HCT116 (cell line): ENCODE measurements around the gene NME9. TPM values are rescaled to one million over a fixed set of nuclear protein-coding genes. Genes with fewer than 3 reads are reported as not detected.

Experiments used
- ATAC-seq: fragments of 200-7000 bp; cut with Tn5 transposase; 2 replicates; pipeline ENCODE4 v1.9.1; 2020; ENCODE audit warnings: mild to moderate bottlenecking, moderate library complexity
- BruUV-seq: library from RNA; stranded (reverse); fragments of 400-500 nt; replicated peaks from 2 replicates; lab custom pipeline; 2021; lab: Mats Ljungman, UMichigan
- CTCF ChIA-PET: fragments of 300-600 bp; sonication (Branson Sonifier 250); formaldehyde crosslinking; loops from one replicate; lab custom pipeline; 2021; ENCODE audit warnings: antibody characterized with exemption; lab: Charles Lee
- POLR2A ChIA-PET: fragments of 300-600, 350-600 bp; sonication (Branson Sonifier 250); formaldehyde crosslinking; loops from one replicate; lab custom pipeline; 2021; ENCODE audit warnings: antibody characterized with exemption; lab: Charles Lee
- RAD21 ChIA-PET, 2 experiments: fragments of 300-600 bp; sonication (Branson Sonifier 250); formaldehyde crosslinking; loops; one replicate each; lab custom pipeline; 2023; ENCODE audit warnings: low total read pairs in 2 of 2; ENCODE audit not compliant: uncharacterized antibody in 2 of 2, unreplicated experiment in 2 of 2, low non-redundant PET in 1 of 2; lab: Charles Lee
- DNase-seq: peaks from one replicate; pipeline ENCODE4 v3.0.0-alpha.2; 2010; ENCODE audit warnings: low read depth, low spot score
- H2AFZ ChIP-seq: fragments of 200-600 bp; shearing (Covaris generic), sonication (generic); 2 replicates; pipeline ENCODE4 v1.6.1; 2017; ENCODE audit warnings: low read depth, mixed run types, mixed read lengths, antibody characterized with exemption, low read length; ENCODE audit not compliant: poor library complexity, severe bottlenecking
- H3K27ac ChIP-seq: 2 replicates; pipeline ENCODE4 v1.5.1; 2012; ENCODE audit warnings: low read depth, low read length
- H3K27me3 ChIP-seq: fragments of 200-600 bp; sonication (generic); 2 replicates; pipeline ENCODE4 v1.6.1; 2016; ENCODE audit warnings: mixed run types, low read length, mixed read lengths; ENCODE audit not compliant: insufficient read depth
- H3K36me3 ChIP-seq, 2 experiments: fragments of 200-500 bp in 1 of 2; fragments of 200-600 bp in 1 of 2; sonication (Bioruptor generic) in 1 of 2; sonication (generic) in 1 of 2; 2 replicates each; pipeline versions ENCODE4 v1.5.1 to v1.6.1; 2014 to 2016; ENCODE audit warnings: low read length in 2 of 2, inconsistent platforms in 1 of 2, mixed read lengths in 1 of 2, mixed run types in 1 of 2; ENCODE audit not compliant: insufficient read depth in 2 of 2, control insufficient read depth in 1 of 2
- H3K4me1 ChIP-seq, 2 experiments: fragments of 200-600 bp in 1 of 2; sonication (generic) in 1 of 2; 2 replicates each; pipeline versions ENCODE4 v1.5.1 to v1.6.1; 2012 to 2017; ENCODE audit warnings: low read length in 2 of 2, inconsistent platforms in 1 of 2, mild to moderate bottlenecking in 1 of 2, mixed read lengths in 1 of 2, mixed run types in 1 of 2, moderate library complexity in 1 of 2; ENCODE audit not compliant: insufficient read depth in 2 of 2, control insufficient read depth in 1 of 2
- H3K4me2 ChIP-seq: fragments of 200-600 bp; sonication (generic); 2 replicates; pipeline ENCODE4 v1.6.1; 2017; ENCODE audit warnings: mixed run types, low read length, mixed read lengths
- H3K4me3 ChIP-seq, 2 experiments: fragments of 200-600 bp in 1 of 2; sonication (generic) in 1 of 2; replicated peaks in 1 of 2; 2 replicates each; pipeline ENCODE4 v1.5.1; 2011 to 2016; ENCODE audit warnings: low read length in 2 of 2, control low read depth in 1 of 2, low read depth in 1 of 2, mild to moderate bottlenecking in 1 of 2, mixed read lengths in 1 of 2, mixed run types in 1 of 2
- H3K79me2 ChIP-seq: fragments of 200-600 bp; sonication (generic); 2 replicates; pipeline ENCODE4 v1.6.1; 2017; ENCODE audit warnings: mild to moderate bottlenecking, mixed run types, low read length, moderate library complexity, mixed read lengths; ENCODE audit not compliant: insufficient read depth
- H3K9ac ChIP-seq: fragments of 200-600 bp; sonication (generic); 2 replicates; pipeline ENCODE4 v1.6.1; 2016; ENCODE audit warnings: low read length, mixed read lengths
- H3K9me2 ChIP-seq: fragments of 200-600 bp; sonication (generic), shearing (Covaris generic); 2 replicates; pipeline ENCODE4 v1.6.1; 2017; ENCODE audit warnings: mixed run types, mild to moderate bottlenecking, moderate library complexity; ENCODE audit not compliant: insufficient read depth
- H3K9me3 ChIP-seq, 2 experiments: fragments of 200-500 bp in 1 of 2; fragments of 200-600 bp in 1 of 2; sonication (Bioruptor generic) in 1 of 2; sonication (generic) in 1 of 2; 2 replicates each; pipeline ENCODE4 v1.6.1; 2014 to 2017; ENCODE audit warnings: low read length in 2 of 2, mixed read lengths in 2 of 2, inconsistent platforms in 1 of 2, low read depth in 1 of 2, mild to moderate bottlenecking in 1 of 2, mixed run types in 1 of 2, moderate library complexity in 1 of 2; ENCODE audit not compliant: control insufficient read depth in 1 of 2, insufficient read depth in 1 of 2
- H4K20me1 ChIP-seq: fragments of 200-600 bp; sonication (generic), shearing (Covaris generic); 2 replicates; pipeline ENCODE4 v1.6.1; 2017; ENCODE audit warnings: mixed run types, mild to moderate bottlenecking, moderate library complexity; ENCODE audit not compliant: insufficient read depth
- FOSL1 ChIP-seq: IDR thresholded peaks from 2 replicates; pipeline ENCODE4 v1.6.1; 2012; ENCODE audit warnings: low read depth
- RAD21 ChIP-seq: IDR thresholded peaks from 2 replicates; pipeline ENCODE4 v1.6.1; 2012; ENCODE audit warnings: low read depth, mild to moderate bottlenecking
- ZNF274 ChIP-seq: fragments of 200-500 bp; sonication (Bioruptor generic); IDR thresholded peaks from 2 replicates; pipeline ENCODE4 v1.6.1; 2014; ENCODE audit warnings: mild to moderate bottlenecking, low read depth, low read length, inconsistent platforms
- intact Hi-C: fragments of 100-400 bp; cut with micrococcal nuclease; formaldehyde crosslinking; loops from 2 replicates; pipeline ENCODE4 v1.10.0; 2022
- total RNA-seq: library from RNA; stranded (reverse); gene quantifications from one replicate; pipeline ENCODE4 v1.2.1, GENCODE V29; 2021; ENCODE audit not compliant: unreplicated experiment
- TF ChIP-seq, protein P1 (sequence below), 3 experiments: fragments of 200-600 bp in 1 of 3; sonication (generic) in 1 of 3; IDR thresholded peaks in 2 of 3; conservative IDR thresholded peaks in 1 of 3; 2 replicates each; pipeline ENCODE4 v1.5.1; 2012 to 2017; ENCODE audit warnings: low read depth in 2 of 3, low read length in 2 of 3, antibody characterized with exemption in 1 of 3, borderline replicate concordance in 1 of 3, control low read depth in 1 of 3, mild to moderate bottlenecking in 1 of 3, mixed read lengths in 1 of 3, mixed run types in 1 of 3, moderate library complexity in 1 of 3; ENCODE audit not compliant: insufficient read depth in 1 of 3

The NME9 gene
- total RNA-seq, 1 experiment from 2014 or later: 0.79 TPM

- ATAC-seq: no peak
- Histone ChIP-seq H3K9me2 (no peaks in the 10 kb centered on the region), H4K20me1 (no peaks in the 10 kb centered on the region), H3K4me2 (no peak overlapping the region), H3K36me3 (peaks cover 14 to 19% of the 10 kb centered on the region in 2 experiments; a peak in 3 of 4 replicates), H3K4me3 (no peak overlapping the region), H3K79me2 (no peaks in the 10 kb centered on the region), H2AFZ (no peak overlapping the region), H3K9ac (no peak overlapping the region), H3K27me3 (no peaks in the 10 kb centered on the region), H3K9me3 (no peaks in the 10 kb centered on the region), H3K27ac (no peak overlapping the region), H3K4me1 (no peaks in the 10 kb centered on the region)
- no peak for DNase-seq
- ChIA-PET CTCF (interaction anchor here (1.3 kb wide), 1 partner anchor 12 kb away, joined by 3 read pairs; no protein-coding TSS in a partner anchor), RAD21 (no interaction called here), POLR2A (no interaction called here)
- intact Hi-C loops: no loop called here
- TF ChIP-seq ZNF274 (no peak), FOSL1 (no peak)
- BruUV-seq: no TSS peak
These were observed 58.4 kb downstream of the NME9 start for GRCh38 chr3:138271189-138271794.

- H2AFZ ChIP-seq: no peak overlapping the region
- no peak overlapping the region for H3K4me2 ChIP-seq
- intact Hi-C loops: no loop called here
- ChIA-PET CTCF (no interaction called here), RAD21 (no interaction called here), POLR2A (no interaction called here)
- no peaks in the 10 kb centered on the region for H3K4me1 ChIP-seq
- peaks cover 14 to 19% of the 10 kb centered on the region in 2 experiments; a peak in 3 of 4 replicates for H3K36me3 ChIP-seq
- DNase-seq: no peak
- no TSS peak for BruUV-seq
- ATAC-seq: no peak
- H3K9ac ChIP-seq: no peak overlapping the region
- H3K4me3 ChIP-seq: no peak overlapping the region
- H3K9me3 ChIP-seq: no peaks in the 10 kb centered on the region
- H3K27me3 ChIP-seq: no peaks in the 10 kb centered on the region
- H3K9me2 ChIP-seq: no peaks in the 10 kb centered on the region
- no peaks in the 10 kb centered on the region for H3K79me2 ChIP-seq
- TF ChIP-seq RAD21: no peak
- TF ChIP-seq, protein P1, sequence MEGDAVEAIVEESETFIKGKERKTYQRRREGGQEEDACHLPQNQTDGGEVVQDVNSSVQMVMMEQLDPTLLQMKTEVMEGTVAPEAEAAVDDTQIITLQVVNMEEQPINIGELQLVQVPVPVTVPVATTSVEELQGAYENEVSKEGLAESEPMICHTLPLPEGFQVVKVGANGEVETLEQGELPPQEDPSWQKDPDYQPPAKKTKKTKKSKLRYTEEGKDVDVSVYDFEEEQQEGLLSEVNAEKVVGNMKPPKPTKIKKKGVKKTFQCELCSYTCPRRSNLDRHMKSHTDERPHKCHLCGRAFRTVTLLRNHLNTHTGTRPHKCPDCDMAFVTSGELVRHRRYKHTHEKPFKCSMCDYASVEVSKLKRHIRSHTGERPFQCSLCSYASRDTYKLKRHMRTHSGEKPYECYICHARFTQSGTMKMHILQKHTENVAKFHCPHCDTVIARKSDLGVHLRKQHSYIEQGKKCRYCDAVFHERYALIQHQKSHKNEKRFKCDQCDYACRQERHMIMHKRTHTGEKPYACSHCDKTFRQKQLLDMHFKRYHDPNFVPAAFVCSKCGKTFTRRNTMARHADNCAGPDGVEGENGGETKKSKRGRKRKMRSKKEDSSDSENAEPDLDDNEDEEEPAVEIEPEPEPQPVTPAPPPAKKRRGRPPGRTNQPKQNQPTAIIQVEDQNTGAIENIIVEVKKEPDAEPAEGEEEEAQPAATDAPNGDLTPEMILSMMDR (IDR thresholded peaks at IDR 0.05 in 2 of 3, conservative IDR thresholded peaks at IDR 0.05 in 1 of 3; ENCODE audit: borderline replicate concordance in 1 of 3, insufficient read depth in 1 of 3, low read depth in 2 of 3, low read length in 2 of 3): peak in 1 of 3 experiments; percentile 9; a peak in 1 of 6 replicates
- H4K20me1 ChIP-seq: no peaks in the 10 kb centered on the region
- no peak overlapping the region for H3K27ac ChIP-seq
These were observed 59.4 kb downstream of the NME9 start for GRCh38 chr3:138270245-138270644.
